Activated CD8-positive, alpha-beta memory T cell treated with anti-CD3 and anti-CD28 coated beads for 24 hours (primary cell): ENCODE measurements around the gene RAD23B.

Experiments used
- DNase-seq: peaks from one replicate; pipeline ENCODE4 v3.0.0-alpha.2; 2020

The RAD23B gene

GRCh38 chr9:107269254-107269653, 13.8 kb upstream of the RAD23B start:
- DNase-seq, result no peak

DNA sequence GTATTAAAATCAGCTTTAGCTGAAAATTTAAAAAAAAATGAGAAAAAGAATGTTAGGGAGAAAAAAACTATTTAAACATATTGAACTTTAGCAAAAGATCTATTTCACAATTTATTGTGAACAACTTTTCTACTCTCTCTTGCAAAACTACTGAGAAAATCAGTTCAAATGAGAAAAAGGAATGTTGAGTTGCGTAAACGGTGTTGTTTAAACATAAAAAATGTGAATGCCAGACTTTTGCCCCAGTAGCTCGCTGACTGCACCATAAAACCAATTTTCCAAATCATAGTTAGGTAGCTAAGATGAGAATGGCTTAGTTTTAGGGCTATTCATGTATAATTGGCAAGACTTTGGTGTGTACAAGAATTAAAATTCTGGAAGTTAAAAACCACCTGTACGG, 13.4 kb upstream of the RAD23B start:
- no peak for DNase-seq

- no peak for DNase-seq
These were observed 13.0 kb upstream of the RAD23B start for GRCh38 chr9:107270082-107270481.

DNA sequence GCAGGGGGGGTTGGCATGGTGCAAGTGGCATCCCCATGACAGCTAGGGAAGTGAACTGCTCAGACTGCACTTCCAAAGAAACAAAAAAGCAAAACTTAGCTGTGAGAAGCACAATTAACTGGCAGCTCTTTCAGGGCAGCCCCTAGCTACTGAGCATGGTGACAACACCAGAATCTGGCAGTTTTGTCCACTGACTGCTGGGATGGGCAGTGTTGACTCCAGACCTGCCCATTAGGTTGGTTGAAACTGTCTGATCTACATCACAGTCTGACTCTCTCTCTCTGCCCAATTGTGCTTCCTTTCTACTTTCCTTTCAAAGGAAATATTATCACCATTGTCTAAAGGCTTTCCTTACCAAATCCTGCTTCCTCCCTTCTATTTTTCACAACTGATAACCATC, 12.5 kb upstream of the RAD23B start:
- DNase-seq, result no peak

GRCh38 chr9:107273634-107274033, 9.4 kb upstream of the RAD23B start:
- no peak for DNase-seq

DNA sequence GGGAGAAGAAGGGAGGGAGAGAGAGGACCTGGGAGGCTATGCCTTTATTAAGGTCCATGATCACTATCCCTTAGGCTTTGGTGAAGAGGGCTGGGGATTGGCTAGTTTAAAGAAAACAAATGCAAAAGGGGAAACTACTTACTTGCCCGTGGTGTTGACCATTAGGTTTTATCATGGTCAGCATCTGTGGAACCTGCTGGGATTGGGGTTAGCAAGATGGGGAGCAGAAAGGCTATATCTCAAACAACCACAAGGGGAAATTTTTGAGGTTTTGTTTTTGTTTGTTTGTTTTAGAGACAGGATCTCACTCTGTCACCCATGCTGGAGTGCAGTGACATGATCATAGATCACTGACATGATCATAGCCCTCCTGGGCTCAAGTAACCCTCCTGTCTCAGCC, 9.0 kb upstream of the RAD23B start:
- no peak for DNase-seq

GRCh38 chr9:107274953-107275422, 8.1 kb upstream of the RAD23B start:
- DNase-seq, result no peak

GRCh38 chr9:107275530-107275929, 7.5 kb upstream of the RAD23B start:
- no peak for DNase-seq

- no peak for DNase-seq
These were observed 5.9 kb upstream of the RAD23B start for GRCh38 chr9:107276966-107277710.

- no peak for DNase-seq
These were observed 5.3 kb upstream of the RAD23B start for GRCh38 chr9:107277801-107278200.

DNA sequence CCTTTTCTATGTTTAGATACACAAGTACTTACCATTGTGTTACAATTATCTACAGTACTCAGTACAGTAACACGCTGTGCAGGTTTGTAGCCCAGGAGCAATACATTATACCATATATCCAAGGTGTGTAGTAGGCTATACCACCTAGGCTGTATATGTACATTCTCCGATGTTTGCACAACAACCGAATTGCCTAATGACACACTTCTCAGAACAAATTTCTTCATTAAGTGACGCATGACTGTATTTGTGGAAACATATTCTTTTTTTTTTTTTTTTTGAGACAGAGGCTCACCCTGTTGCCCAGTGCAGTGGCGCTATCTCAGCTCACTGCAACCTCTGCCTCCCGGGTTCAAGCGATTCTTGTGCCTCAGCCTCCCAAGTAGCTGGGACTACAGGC, 4.0 kb upstream of the RAD23B start:
- DNase-seq, result no peak

- no peak for DNase-seq
These were observed 2.5 kb upstream of the RAD23B start for GRCh38 chr9:107280543-107280942.

- DNase-seq, result no peak
These were observed 1.9 kb upstream of the RAD23B start for GRCh38 chr9:107281184-107281583.

GRCh38 chr9:107281922-107282667, 984 bp upstream of the RAD23B start:
- DNase-seq, result no peak

- DNase-seq, result peak; percentile 88
These were observed 841 bp downstream of the RAD23B start for GRCh38 chr9:107283623-107284616.

- DNase-seq, result no peak
These were observed 1.6 kb downstream of the RAD23B start for GRCh38 chr9:107284636-107285035.

- DNase-seq, result no peak
These were observed 2.2 kb downstream of the RAD23B start for GRCh38 chr9:107285286-107285685.

- DNase-seq, result no peak
These were observed 3.0 kb downstream of the RAD23B start for GRCh38 chr9:107286057-107286456.

- DNase-seq, result no peak
These were observed 5.6 kb downstream of the RAD23B start for GRCh38 chr9:107288701-107289100.

DNA sequence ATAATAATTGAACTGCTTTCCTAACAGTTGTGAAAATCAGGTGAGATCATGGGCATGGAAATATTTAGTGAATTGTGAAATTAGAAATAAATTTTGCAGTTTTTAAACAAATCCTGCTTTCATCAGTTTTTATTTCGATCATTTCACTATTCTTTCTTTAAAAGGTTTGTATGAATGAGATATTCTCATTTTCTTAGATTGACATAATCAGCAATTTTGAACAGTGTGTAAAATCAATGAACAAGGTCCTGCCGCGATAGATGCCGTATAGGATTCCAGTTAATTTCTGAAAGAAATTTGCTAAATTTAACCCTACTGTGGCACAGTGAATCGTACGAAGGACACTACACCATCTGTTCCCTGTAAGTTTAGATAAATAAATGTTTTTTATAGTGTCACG, 7.5 kb downstream of the RAD23B start:
- no peak for DNase-seq

GRCh38 chr9:107292821-107293542, 9.9 kb downstream of the RAD23B start:
- no peak for DNase-seq

DNA sequence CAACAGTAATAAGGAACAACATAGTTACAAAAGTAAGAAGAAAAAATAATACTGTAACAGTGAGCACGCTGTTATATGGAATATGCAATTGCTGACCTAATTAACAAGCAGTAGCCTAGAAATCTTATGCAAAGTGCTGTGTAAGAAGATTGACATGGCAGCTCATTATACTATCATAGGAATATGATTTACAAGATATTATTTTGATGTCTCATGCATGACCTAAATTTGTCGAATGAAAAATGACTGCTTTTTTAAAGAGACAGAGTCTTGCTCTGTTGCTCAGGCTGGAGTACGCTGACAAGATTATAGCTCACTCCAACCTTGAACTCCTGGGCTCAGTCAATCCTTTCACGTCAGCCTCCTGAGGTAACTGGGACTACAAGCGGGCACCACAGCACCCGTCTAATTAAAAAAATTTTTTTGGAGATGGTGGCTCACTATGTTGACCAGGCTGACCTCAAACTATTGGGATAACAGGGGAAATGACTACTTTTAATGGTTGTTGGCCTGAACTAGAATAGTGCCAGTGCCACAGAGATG, 10.5 kb downstream of the RAD23B start:
- no peak for DNase-seq
